IMR-90 (cell line): ENCODE data around the gene POU3F3. TPM values are rescaled to one million over a fixed set of nuclear protein-coding genes. Genes with fewer than 3 reads are reported as not detected.

Experiments
- ATAC-seq: fragments of 200-7000 bp; cut with Tn5 transposase; 2 replicates; pipeline ENCODE4 v1.9.1; 2020; ENCODE audit warnings: low read depth, mild to moderate bottlenecking, moderate library complexity
- BruUV-seq: library from RNA; stranded (reverse); fragments of 400-500 nt; replicated peaks from 2 replicates; lab custom pipeline; 2021; lab: Mats Ljungman, UMichigan
- CTCF ChIA-PET: fragments of 300-600 bp; formaldehyde crosslinking; extraction: SDS; loops from one replicate; lab custom pipeline; 2021; ENCODE audit warnings: antibody characterized with exemption; lab: Yijun Ruan, JAX
- POLR2A ChIA-PET: fragments of 300-600 bp; sonication (Branson Sonifier 250); formaldehyde crosslinking; loops from one replicate; lab custom pipeline; 2022; ENCODE audit warnings: antibody characterized with exemption; ENCODE audit not compliant: unreplicated experiment; lab: Charles Lee
- DNase-seq: peaks from one replicate; pipeline ENCODE4 v3.0.0; 2013
- H2AFZ ChIP-seq: replicated peaks from 2 replicates; pipeline ENCODE3; 2013; ENCODE audit warnings: low read length, mild to moderate bottlenecking; ENCODE audit not compliant: poor library complexity
- H2AK5ac ChIP-seq: 2 replicates; pipeline ENCODE4 v1.6.1; 2013; ENCODE audit warnings: low read depth, low read length, inconsistent platforms
- H2AK9ac ChIP-seq: replicated peaks from 2 replicates; pipeline ENCODE3; 2013; ENCODE audit warnings: mild to moderate bottlenecking, low read depth, low read length, moderate library complexity; ENCODE audit not compliant: poor library complexity
- H2BK120ac ChIP-seq: 2 replicates; pipeline ENCODE4 v1.6.1; 2013; ENCODE audit warnings: low read depth, low read length, inconsistent platforms
- H2BK15ac ChIP-seq: 3 replicates; pipeline ENCODE4 v1.6.1; 2013; ENCODE audit warnings: low read depth, low read length, inconsistent platforms
- H2BK20ac ChIP-seq: 2 replicates; pipeline ENCODE4 v1.6.1; 2013; ENCODE audit warnings: low read depth, mild to moderate bottlenecking, inconsistent platforms, low read length, moderate library complexity
- H2BK5ac ChIP-seq: 2 replicates; pipeline ENCODE4 v1.6.1; 2013; ENCODE audit warnings: mild to moderate bottlenecking, low read depth, low read length, inconsistent platforms; ENCODE audit not compliant: poor library complexity, severe bottlenecking
- H3K14ac ChIP-seq: replicated peaks from 2 replicates; pipeline ENCODE4 v1.6.1; 2013; ENCODE audit warnings: low read depth, low read length, inconsistent platforms
- H3K18ac ChIP-seq: 2 replicates; pipeline ENCODE4 v1.6.1; 2013; ENCODE audit warnings: low read depth, low read length, control low read depth
- H3K23ac ChIP-seq: 2 replicates; pipeline ENCODE4 v1.6.1; 2013; ENCODE audit warnings: low read depth, low read length, inconsistent platforms
- H3K27ac ChIP-seq: 2 replicates; pipeline ENCODE4 v1.5.1; 2013; ENCODE audit warnings: mild to moderate bottlenecking, control low read depth, low read length; ENCODE audit not compliant: insufficient read depth
- H3K27me3 ChIP-seq: 2 replicates; pipeline ENCODE4 v1.6.1; 2013; ENCODE audit warnings: low read length; ENCODE audit not compliant: control insufficient read depth, insufficient read depth
- H3K36me3 ChIP-seq: 2 replicates; pipeline ENCODE4 v1.6.1; 2013; ENCODE audit warnings: low read length, mixed read lengths; ENCODE audit not compliant: control insufficient read depth, insufficient read depth
- H3K4ac ChIP-seq: 2 replicates; pipeline ENCODE4 v1.6.1; 2013; ENCODE audit warnings: low read depth, low read length, inconsistent platforms
- H3K4me1 ChIP-seq: 2 replicates; pipeline ENCODE4 v1.6.1; 2013; ENCODE audit warnings: low read length, mixed read lengths; ENCODE audit not compliant: control insufficient read depth, insufficient read depth
- H3K4me2 ChIP-seq: 2 replicates; pipeline ENCODE4 v1.6.1; 2013; ENCODE audit warnings: low read depth, mild to moderate bottlenecking, control low read depth, low read length, moderate library complexity
- H3K4me3 ChIP-seq: 2 replicates; pipeline ENCODE4 v1.5.1; 2013; ENCODE audit warnings: low read depth, mild to moderate bottlenecking, control low read depth, low read length, moderate library complexity; ENCODE audit not compliant: insufficient read depth
- H3K56ac ChIP-seq: 2 replicates; pipeline ENCODE4 v1.6.1; 2013; ENCODE audit warnings: low read length, inconsistent platforms; ENCODE audit not compliant: insufficient read depth; ENCODE audit errors: extremely low read depth
- H3K79me1 ChIP-seq, 2 experiments: 2 replicates each; pipeline ENCODE4 v1.6.1; 2013; ENCODE audit warnings: low read length in 2 of 2, inconsistent platforms in 1 of 2, low read depth in 1 of 2
- H3K9ac ChIP-seq: 2 replicates; pipeline ENCODE4 v1.6.1; 2013; ENCODE audit warnings: low read depth, low read length, control low read depth
- H3K9me1 ChIP-seq: 2 replicates; pipeline ENCODE4 v1.6.1; 2013; ENCODE audit warnings: low read length, inconsistent platforms; ENCODE audit not compliant: insufficient read depth
- H3K9me3 ChIP-seq: 2 replicates; pipeline ENCODE4 v1.6.1; 2013; ENCODE audit warnings: low read length; ENCODE audit not compliant: control insufficient read depth, insufficient read depth
- H4K20me1 ChIP-seq: 2 replicates; pipeline ENCODE4 v1.6.1; 2013; ENCODE audit warnings: low read length, inconsistent platforms; ENCODE audit not compliant: insufficient read depth
- H4K5ac ChIP-seq: 2 replicates; pipeline ENCODE4 v1.6.1; 2013; ENCODE audit warnings: mild to moderate bottlenecking, low read depth, low read length, control low read depth
- H4K8ac ChIP-seq, 2 experiments: 2 replicates each; pipeline ENCODE4 v1.6.1; 2013; ENCODE audit warnings: low read depth in 2 of 2, low read length in 2 of 2, control low read depth in 1 of 2, inconsistent platforms in 1 of 2
- H4K91ac ChIP-seq: 2 replicates; pipeline ENCODE4 v1.6.1; 2013; ENCODE audit warnings: low read depth, low read length, inconsistent platforms; ENCODE audit not compliant: insufficient read depth
- BHLHE40 ChIP-seq: fragments of 150-350 bp; IDR thresholded peaks from 2 replicates; pipeline ENCODE4 v1.6.1; 2016; ENCODE audit warnings: mild to moderate bottlenecking, low read depth, low read length
- CEBPB ChIP-seq: IDR thresholded peaks from 2 replicates; pipeline ENCODE4 v1.6.1; 2012; ENCODE audit warnings: low read depth, low read length, improper control_type of control experiment
- CHD1 ChIP-seq: IDR thresholded peaks from 2 replicates; pipeline ENCODE4 v1.6.1; 2012; ENCODE audit warnings: low read depth, low read length, improper control_type of control experiment
- FOS ChIP-seq: fragments of 150-350 bp; IDR thresholded peaks from 2 replicates; pipeline ENCODE4 v1.6.1; 2016; ENCODE audit warnings: low read depth, low read length
- MAFK ChIP-seq: IDR thresholded peaks from 2 replicates; pipeline ENCODE4 v1.6.1; 2012; ENCODE audit warnings: low read depth, low read length, improper control_type of control experiment
- POLR2A ChIP-seq: IDR thresholded peaks from 2 replicates; pipeline ENCODE4 v1.6.1; 2012; ENCODE audit warnings: mild to moderate bottlenecking, low read depth, low read length
- RCOR1 ChIP-seq: IDR thresholded peaks from 2 replicates; pipeline ENCODE4 v1.6.1; 2012; ENCODE audit warnings: mild to moderate bottlenecking, low read length, improper control_type of control experiment; ENCODE audit not compliant: insufficient replicate concordance
- RFX5 ChIP-seq: IDR thresholded peaks from 2 replicates; pipeline ENCODE4 v1.8.0; 2012; ENCODE audit warnings: low read depth, mild to moderate bottlenecking, low read length, moderate library complexity
- SMC3 ChIP-seq: fragments of 150-350 bp; IDR thresholded peaks from 2 replicates; pipeline ENCODE4 v1.6.1; 2016; ENCODE audit warnings: low read depth, mild to moderate bottlenecking, antibody characterized with exemption, low read length, moderate library complexity
- WGBS, 2 experiments: methylation state at CpG; one replicate each; pipeline versions ENCODE4 v1.1.5 to v1.1.7; 2013; ENCODE audit warnings: missing lambda C conversion rate in 2 of 2; ENCODE audit not compliant: insufficient read length in 1 of 2; ENCODE audit errors: extremely low coverage in 2 of 2; 5-methylcytosine and 5-hydroxymethylcytosine counted together
- dilution Hi-C: fragments of 300-500 bp; cut with HindIII; formaldehyde crosslinking; loops from one replicate; pipeline ENCODE4 v1.14.3; 2018; ENCODE audit warnings: low sequenced_read_pairs; ENCODE audit not compliant: unreplicated experiment
- in situ Hi-C: fragments of 300-500 bp; cut with MboI; formaldehyde crosslinking; loops from 3 replicates; pipeline ENCODE4 v1.14.3; 2019; ENCODE audit warnings: low sequenced_read_pairs, inconsistent platforms, mixed read lengths
- intact Hi-C: fragments of 100-400 bp; cut with micrococcal nuclease; formaldehyde crosslinking; loops from 2 replicates; pipeline ENCODE4 v1.10.0; 2022
- polyA plus RNA-seq, 3 experiments: library from polyadenylated mRNA; depleted of rRNA; stranded (reverse); fragments of >200 nt; gene quantifications; 2 replicates each; pipeline ENCODE4 v1.2.3, GENCODE V29; 2012; ENCODE audit warnings: low replicate concordance in 1 of 3
- total RNA-seq: library from RNA; depleted of rRNA; stranded (reverse); fragments of >200 nt; gene quantifications from 2 replicates; pipeline ENCODE4 v1.2.3, GENCODE V29; 2012
- TF ChIP-seq, protein P1 (sequence below): fragments of 150-350 bp; IDR thresholded peaks from 2 replicates; pipeline ENCODE4 v1.6.1; 2017; ENCODE audit warnings: mild to moderate bottlenecking, antibody characterized with exemption, low read length, low read depth
- TF ChIP-seq, protein P2 (sequence below): fragments of 150-350 bp; IDR thresholded peaks from 2 replicates; pipeline ENCODE4 v1.6.1; 2016; ENCODE audit warnings: low read depth, mild to moderate bottlenecking, low read length, moderate library complexity, borderline replicate concordance
- TF ChIP-seq, protein P3 (sequence below): conservative IDR thresholded peaks from 2 replicates; pipeline ENCODE4 v1.5.1; 2012; ENCODE audit warnings: mild to moderate bottlenecking, low read depth, low read length, improper control_type of control experiment

POU3F3 gene
- total and polyA plus RNA-seq, 2 of the 4 experiments (the other 2 are of a cell fraction) = not detected

DNA sequence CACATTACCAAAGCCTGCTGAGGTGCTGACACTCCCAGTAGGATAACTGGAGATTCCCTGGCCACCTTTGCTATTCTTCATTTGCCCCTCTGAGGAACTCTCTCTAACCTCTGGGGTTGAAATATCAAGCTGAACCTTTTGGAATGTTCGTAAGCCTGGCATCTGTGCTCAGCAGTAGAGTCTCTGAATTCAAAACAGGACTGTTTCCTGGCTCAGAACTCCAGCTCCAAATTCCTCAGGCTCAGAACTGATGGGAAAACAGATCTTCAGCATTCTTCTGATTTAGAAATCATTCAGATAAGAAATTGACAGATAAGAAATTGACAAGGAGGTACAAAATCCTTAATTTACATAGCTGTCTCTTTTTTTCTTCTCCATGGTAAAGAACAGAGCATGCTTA is 22.2 kb upstream of the POU3F3 start:
- Histone ChIP-seq H3K18ac (no peak overlapping the region), H3K4me2 (no peak overlapping the region), H3K27me3 (no peaks in the 10 kb centered on the region), H2BK5ac (no peak overlapping the region), H4K8ac (no peak overlapping the region), H3K9me1 (no peaks in the 10 kb centered on the region), H3K4me3 (no peak overlapping the region), H3K14ac (no peak overlapping the region), H3K79me1 (no peaks in the 10 kb centered on the region), H4K91ac (no peak overlapping the region), H2BK20ac (no peak overlapping the region), H3K9me3 (no peaks in the 10 kb centered on the region), H4K20me1 (no peaks in the 10 kb centered on the region), H3K4me1 (no peaks in the 10 kb centered on the region), H2BK15ac (no peak overlapping the region), H2BK120ac (no peak overlapping the region), H2AFZ (no peak overlapping the region), H3K9ac (no peak overlapping the region), H3K36me3 (no peaks in the 10 kb centered on the region), H3K27ac (no peak overlapping the region), H2AK9ac (no peak overlapping the region), H3K4ac (no peak overlapping the region), H3K56ac (no peak overlapping the region), H2AK5ac (no peak overlapping the region), H4K5ac (no peak overlapping the region), H3K23ac (no peak overlapping the region)
- BruUV-seq = no TSS peak
- DNase-seq (no peak), ATAC-seq (no peak)
- no peak for TF ChIP-seq FOS
- TF ChIP-seq MAFK = no peak
- no peak for TF ChIP-seq CEBPB
- no peak for TF ChIP-seq CHD1
- TF ChIP-seq RCOR1 = no peak
- TF ChIP-seq, protein P1, sequence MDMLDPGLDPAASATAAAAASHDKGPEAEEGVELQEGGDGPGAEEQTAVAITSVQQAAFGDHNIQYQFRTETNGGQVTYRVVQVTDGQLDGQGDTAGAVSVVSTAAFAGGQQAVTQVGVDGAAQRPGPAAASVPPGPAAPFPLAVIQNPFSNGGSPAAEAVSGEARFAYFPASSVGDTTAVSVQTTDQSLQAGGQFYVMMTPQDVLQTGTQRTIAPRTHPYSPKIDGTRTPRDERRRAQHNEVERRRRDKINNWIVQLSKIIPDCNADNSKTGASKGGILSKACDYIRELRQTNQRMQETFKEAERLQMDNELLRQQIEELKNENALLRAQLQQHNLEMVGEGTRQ = no peak
- no peak for TF ChIP-seq BHLHE40
- TF ChIP-seq SMC3 = no peak
- no peak for TF ChIP-seq POLR2A
- TF ChIP-seq, protein P2, sequence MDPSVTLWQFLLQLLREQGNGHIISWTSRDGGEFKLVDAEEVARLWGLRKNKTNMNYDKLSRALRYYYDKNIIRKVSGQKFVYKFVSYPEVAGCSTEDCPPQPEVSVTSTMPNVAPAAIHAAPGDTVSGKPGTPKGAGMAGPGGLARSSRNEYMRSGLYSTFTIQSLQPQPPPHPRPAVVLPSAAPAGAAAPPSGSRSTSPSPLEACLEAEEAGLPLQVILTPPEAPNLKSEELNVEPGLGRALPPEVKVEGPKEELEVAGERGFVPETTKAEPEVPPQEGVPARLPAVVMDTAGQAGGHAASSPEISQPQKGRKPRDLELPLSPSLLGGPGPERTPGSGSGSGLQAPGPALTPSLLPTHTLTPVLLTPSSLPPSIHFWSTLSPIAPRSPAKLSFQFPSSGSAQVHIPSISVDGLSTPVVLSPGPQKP = no peak
- no peak for TF ChIP-seq RFX5
- TF ChIP-seq, protein P3, sequence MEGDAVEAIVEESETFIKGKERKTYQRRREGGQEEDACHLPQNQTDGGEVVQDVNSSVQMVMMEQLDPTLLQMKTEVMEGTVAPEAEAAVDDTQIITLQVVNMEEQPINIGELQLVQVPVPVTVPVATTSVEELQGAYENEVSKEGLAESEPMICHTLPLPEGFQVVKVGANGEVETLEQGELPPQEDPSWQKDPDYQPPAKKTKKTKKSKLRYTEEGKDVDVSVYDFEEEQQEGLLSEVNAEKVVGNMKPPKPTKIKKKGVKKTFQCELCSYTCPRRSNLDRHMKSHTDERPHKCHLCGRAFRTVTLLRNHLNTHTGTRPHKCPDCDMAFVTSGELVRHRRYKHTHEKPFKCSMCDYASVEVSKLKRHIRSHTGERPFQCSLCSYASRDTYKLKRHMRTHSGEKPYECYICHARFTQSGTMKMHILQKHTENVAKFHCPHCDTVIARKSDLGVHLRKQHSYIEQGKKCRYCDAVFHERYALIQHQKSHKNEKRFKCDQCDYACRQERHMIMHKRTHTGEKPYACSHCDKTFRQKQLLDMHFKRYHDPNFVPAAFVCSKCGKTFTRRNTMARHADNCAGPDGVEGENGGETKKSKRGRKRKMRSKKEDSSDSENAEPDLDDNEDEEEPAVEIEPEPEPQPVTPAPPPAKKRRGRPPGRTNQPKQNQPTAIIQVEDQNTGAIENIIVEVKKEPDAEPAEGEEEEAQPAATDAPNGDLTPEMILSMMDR = no peak
- POLR2A ChIA-PET = no interaction called here
- in situ Hi-C loops (no loop called here), intact Hi-C loops (no loop called here), dilution Hi-C loops (no loop called here)
- CTCF ChIA-PET = no interaction called here
- WGBS, 2 experiments = no CpG with 5 or more reads among the region's 1 CpG
